GM23338 (cell line): ENCODE measurements around the gene VIPR1. TPM values are rescaled to one million over a fixed set of nuclear protein-coding genes. Genes with fewer than 3 reads are reported as not detected.

Source experiments
- ATAC-seq: fragments of 200-7000 bp; cut with Tn5 transposase; 3 replicates; pipeline ENCODE4 v1.9.1; 2020
- DNase-seq: peaks from one replicate; pipeline ENCODE4 v3.0.0-alpha.2; 2015; ENCODE audit warnings: low spot score
- H2AFZ ChIP-seq: fragments of 200-600 bp; sonication (generic); 2 replicates; pipeline ENCODE4 v1.8.0; 2016; ENCODE audit warnings: antibody characterized with exemption, mild to moderate bottlenecking, moderate library complexity
- H3F3A ChIP-seq: fragments of 200-600 bp; sonication (generic); replicated peaks from 2 replicates; pipeline ENCODE4 v1.8.0; 2017; ENCODE audit warnings: antibody characterized with exemption, mixed run types, low read depth
- H3K27ac ChIP-seq: fragments of 200-600 bp; sonication (generic); 2 replicates; pipeline ENCODE4 v1.6.1; 2016; ENCODE audit warnings: low read depth
- H3K27me3 ChIP-seq: fragments of 200-600 bp; sonication (generic); 2 replicates; pipeline ENCODE4 v1.8.0; 2016; ENCODE audit warnings: mild to moderate bottlenecking, mixed run types, moderate library complexity; ENCODE audit not compliant: insufficient read depth
- H3K36me3 ChIP-seq: fragments of 200-600 bp; sonication (generic); 2 replicates; pipeline ENCODE4 v1.8.0; 2016; ENCODE audit warnings: mild to moderate bottlenecking; ENCODE audit not compliant: insufficient read depth
- H3K4me1 ChIP-seq: fragments of 200-600 bp; sonication (generic); 2 replicates; pipeline ENCODE4 v1.8.0; 2016; ENCODE audit warnings: mild to moderate bottlenecking, moderate library complexity; ENCODE audit not compliant: insufficient read depth
- H3K4me2 ChIP-seq: fragments of 200-600 bp; sonication (generic); 2 replicates; pipeline ENCODE4 v1.7.1; 2017; ENCODE audit warnings: mixed run types
- H3K4me3 ChIP-seq: fragments of 200-600 bp; sonication (generic); 2 replicates; pipeline ENCODE4 v1.6.1; 2016; ENCODE audit warnings: mixed run types
- H3K79me2 ChIP-seq: fragments of 200-600 bp; sonication (generic); replicated peaks from 2 replicates; pipeline ENCODE4 v1.8.0; 2017; ENCODE audit warnings: mild to moderate bottlenecking; ENCODE audit not compliant: insufficient read depth
- H3K9me2 ChIP-seq: fragments of 200-600 bp; sonication (generic); 2 replicates; pipeline ENCODE4 v1.8.0; 2017; ENCODE audit not compliant: insufficient read depth
- H4K20me1 ChIP-seq: fragments of 200-600 bp; sonication (generic); replicated peaks from 2 replicates; pipeline ENCODE4 v1.8.0; 2017; ENCODE audit warnings: mild to moderate bottlenecking; ENCODE audit not compliant: insufficient read depth
- H3K27ac Mint-ChIP-seq: 2 replicates; pipeline ENCODE4 v1.8.0; 2020; ENCODE audit warnings: inconsistent platforms, mild to moderate bottlenecking, moderate library complexity, mixed read lengths
- H3K27me3 Mint-ChIP-seq: 3 replicates; pipeline ENCODE4 v1.8.0; 2022; ENCODE audit warnings: low read depth, mild to moderate bottlenecking, moderate library complexity, mixed read lengths, inconsistent platforms; ENCODE audit not compliant: insufficient read depth, poor library complexity
- H3K36me3 Mint-ChIP-seq: 3 replicates; pipeline ENCODE4 v1.8.0; 2021; ENCODE audit warnings: low read depth, mild to moderate bottlenecking, inconsistent platforms, moderate library complexity, mixed read lengths
- H3K4me1 Mint-ChIP-seq: 3 replicates; pipeline ENCODE4 v1.8.0; 2020; ENCODE audit warnings: mild to moderate bottlenecking, inconsistent platforms, mixed read lengths
- H3K4me3 Mint-ChIP-seq: 3 replicates; pipeline ENCODE4 v1.8.0; 2021; ENCODE audit warnings: moderate library complexity, mild to moderate bottlenecking, inconsistent platforms, mixed read lengths
- H3K9me3 Mint-ChIP-seq: 3 replicates; pipeline ENCODE4 v1.8.0; 2020; ENCODE audit warnings: moderate library complexity, mild to moderate bottlenecking, inconsistent platforms, mixed read lengths
- CREB1 ChIP-seq: fragments of 250-450 bp; sonication (Bioruptor Pico); IDR thresholded peaks from 2 replicates; pipeline ENCODE4 v1.5.0; 2020; ENCODE audit warnings: low read depth, mild to moderate bottlenecking, moderate library complexity
- EZH2 ChIP-seq: fragments of 200-600 bp; sonication (generic); IDR thresholded peaks from one replicate; pipeline ENCODE4 v1.8.0; 2017; ENCODE audit warnings: antibody characterized with exemption, mild to moderate bottlenecking, low read depth; ENCODE audit not compliant: unreplicated experiment
- EZH2phosphoT487 ChIP-seq: fragments of 200-600 bp; sonication (generic); IDR thresholded peaks from one replicate; pipeline ENCODE4 v1.8.1; 2018; ENCODE audit warnings: antibody characterized with exemption; ENCODE audit not compliant: unreplicated experiment
- JUNB ChIP-seq: IDR thresholded peaks from one replicate; pipeline ENCODE4 v1.6.1; 2016; ENCODE audit warnings: antibody characterized with exemption; ENCODE audit not compliant: unreplicated experiment
- NANOG ChIP-seq: IDR thresholded peaks from 2 replicates; pipeline ENCODE4 v1.6.1; 2016; ENCODE audit warnings: antibody characterized with exemption, borderline replicate concordance
- POLR2AphosphoS5 ChIP-seq: IDR thresholded peaks from 2 replicates; pipeline ENCODE4 v1.6.1; 2016; ENCODE audit warnings: antibody characterized with exemption, low read depth
- STAT1 ChIP-seq: IDR thresholded peaks from one replicate; pipeline ENCODE4 v1.6.1; 2016; ENCODE audit warnings: antibody characterized with exemption; ENCODE audit not compliant: unreplicated experiment
- ZNF114 ChIP-seq: fragments of 250-450 bp; sonication (Bioruptor Pico); IDR thresholded peaks from 2 replicates; pipeline ENCODE4 v1.5.0; 2020; ENCODE audit warnings: mild to moderate bottlenecking, moderate library complexity
- ZNF331 ChIP-seq: fragments of 250-450 bp; sonication (Bioruptor Pico); IDR thresholded peaks from 2 replicates; pipeline ENCODE4 v1.5.0; 2020; ENCODE audit warnings: low read depth, mild to moderate bottlenecking, moderate library complexity
- polyA plus RNA-seq: library from polyadenylated mRNA; unstranded; fragments of >200 nt; fragmentation: Nextera tagmentation; extraction: Ambion mirVana; gene quantifications from 2 replicates; pipeline ENCODE4 v1.2.1, GENCODE V29; 2016
- total RNA-seq: library from RNA; depleted of rRNA; stranded (reverse); fragments of >200 nt; shearing (Covaris generic); gene quantifications from 2 replicates; pipeline ENCODE4 v1.2.3, GENCODE V29; 2014
- TF ChIP-seq, protein P1 (sequence below): IDR thresholded peaks from 2 replicates; pipeline ENCODE4 v1.6.1; 2016; ENCODE audit warnings: antibody characterized with exemption
- TF ChIP-seq, protein P2 (sequence below): IDR thresholded peaks from one replicate; pipeline ENCODE4 v1.6.1; 2018; ENCODE audit warnings: antibody characterized with exemption; ENCODE audit not compliant: unreplicated experiment
- TF ChIP-seq, protein P3 (sequence below): fragments of 250-450 bp; sonication (Bioruptor Pico); IDR thresholded peaks from 2 replicates; pipeline ENCODE4 v1.5.0; 2020; ENCODE audit warnings: mild to moderate bottlenecking, moderate library complexity
- TF ChIP-seq, protein P4 (sequence below), 2 experiments: fragments of 200-600 bp in 1 of 2; sonication (generic) in 1 of 2; conservative IDR thresholded peaks; 2 replicates each; pipeline versions ENCODE4 v1.5.1 to v1.6.1; 2016 to 2017; ENCODE audit warnings: antibody characterized with exemption in 2 of 2, low read depth in 2 of 2, mild to moderate bottlenecking in 2 of 2, moderate library complexity in 1 of 2

VIPR1 gene
- total and polyA plus RNA-seq, 2 experiments from 2014 or later, result 6.3 to 19.3 TPM

DNA sequence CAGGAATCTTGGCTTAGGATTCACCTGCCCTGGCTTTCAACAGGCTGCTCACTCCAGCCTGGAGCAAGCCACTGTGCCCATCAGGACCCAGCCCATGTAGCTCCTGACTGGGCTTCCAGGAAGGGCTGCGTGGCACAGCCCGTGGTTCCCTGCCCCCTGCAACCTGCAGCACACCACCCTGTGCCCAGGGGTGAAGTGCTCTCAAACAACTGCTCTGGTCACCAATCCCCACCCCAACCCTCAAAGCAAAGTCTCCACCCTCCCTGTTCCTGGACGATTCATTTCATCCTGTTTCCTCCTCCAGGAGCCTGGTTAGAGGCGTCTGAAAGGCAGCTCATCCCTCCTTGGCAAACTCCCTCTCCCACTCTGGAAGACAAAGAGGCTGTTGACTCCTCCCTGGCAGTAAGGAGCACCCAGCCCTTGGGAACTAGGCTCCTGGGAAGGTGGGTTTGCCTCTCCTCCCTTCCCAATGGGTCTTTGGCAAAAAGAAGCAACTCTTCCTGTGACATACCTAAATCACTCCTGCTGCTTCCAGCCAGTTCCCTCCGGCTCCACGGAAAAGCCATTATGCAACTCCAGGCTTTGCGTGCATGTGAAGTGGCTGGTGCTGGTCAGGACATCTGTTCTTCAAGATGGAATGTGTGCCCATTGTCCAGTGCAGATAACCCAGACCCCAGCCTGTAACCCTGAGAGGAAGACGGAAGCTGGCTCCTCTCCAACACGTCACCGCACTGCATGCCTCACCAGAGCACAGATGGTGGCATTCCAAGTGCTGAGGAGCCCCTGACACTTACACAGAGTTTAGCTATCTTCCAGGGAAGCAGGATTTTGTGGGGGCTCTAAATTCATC, 29.1 kb upstream of the VIPR1 start:
- TF ChIP-seq ZNF331 (CRISPR knock-in tag) (no peak), EZH2phosphoT487 (no peak), POLR2AphosphoS5 (no peak), JUNB (no peak), ZNF114 (CRISPR knock-in tag) (no peak), EZH2 (no peak), NANOG (no peak), CREB1 (no peak), STAT1 (no peak)
- TF ChIP-seq, protein P1, sequence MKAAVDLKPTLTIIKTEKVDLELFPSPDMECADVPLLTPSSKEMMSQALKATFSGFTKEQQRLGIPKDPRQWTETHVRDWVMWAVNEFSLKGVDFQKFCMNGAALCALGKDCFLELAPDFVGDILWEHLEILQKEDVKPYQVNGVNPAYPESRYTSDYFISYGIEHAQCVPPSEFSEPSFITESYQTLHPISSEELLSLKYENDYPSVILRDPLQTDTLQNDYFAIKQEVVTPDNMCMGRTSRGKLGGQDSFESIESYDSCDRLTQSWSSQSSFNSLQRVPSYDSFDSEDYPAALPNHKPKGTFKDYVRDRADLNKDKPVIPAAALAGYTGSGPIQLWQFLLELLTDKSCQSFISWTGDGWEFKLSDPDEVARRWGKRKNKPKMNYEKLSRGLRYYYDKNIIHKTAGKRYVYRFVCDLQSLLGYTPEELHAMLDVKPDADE, result no peak
- TF ChIP-seq, protein P2, sequence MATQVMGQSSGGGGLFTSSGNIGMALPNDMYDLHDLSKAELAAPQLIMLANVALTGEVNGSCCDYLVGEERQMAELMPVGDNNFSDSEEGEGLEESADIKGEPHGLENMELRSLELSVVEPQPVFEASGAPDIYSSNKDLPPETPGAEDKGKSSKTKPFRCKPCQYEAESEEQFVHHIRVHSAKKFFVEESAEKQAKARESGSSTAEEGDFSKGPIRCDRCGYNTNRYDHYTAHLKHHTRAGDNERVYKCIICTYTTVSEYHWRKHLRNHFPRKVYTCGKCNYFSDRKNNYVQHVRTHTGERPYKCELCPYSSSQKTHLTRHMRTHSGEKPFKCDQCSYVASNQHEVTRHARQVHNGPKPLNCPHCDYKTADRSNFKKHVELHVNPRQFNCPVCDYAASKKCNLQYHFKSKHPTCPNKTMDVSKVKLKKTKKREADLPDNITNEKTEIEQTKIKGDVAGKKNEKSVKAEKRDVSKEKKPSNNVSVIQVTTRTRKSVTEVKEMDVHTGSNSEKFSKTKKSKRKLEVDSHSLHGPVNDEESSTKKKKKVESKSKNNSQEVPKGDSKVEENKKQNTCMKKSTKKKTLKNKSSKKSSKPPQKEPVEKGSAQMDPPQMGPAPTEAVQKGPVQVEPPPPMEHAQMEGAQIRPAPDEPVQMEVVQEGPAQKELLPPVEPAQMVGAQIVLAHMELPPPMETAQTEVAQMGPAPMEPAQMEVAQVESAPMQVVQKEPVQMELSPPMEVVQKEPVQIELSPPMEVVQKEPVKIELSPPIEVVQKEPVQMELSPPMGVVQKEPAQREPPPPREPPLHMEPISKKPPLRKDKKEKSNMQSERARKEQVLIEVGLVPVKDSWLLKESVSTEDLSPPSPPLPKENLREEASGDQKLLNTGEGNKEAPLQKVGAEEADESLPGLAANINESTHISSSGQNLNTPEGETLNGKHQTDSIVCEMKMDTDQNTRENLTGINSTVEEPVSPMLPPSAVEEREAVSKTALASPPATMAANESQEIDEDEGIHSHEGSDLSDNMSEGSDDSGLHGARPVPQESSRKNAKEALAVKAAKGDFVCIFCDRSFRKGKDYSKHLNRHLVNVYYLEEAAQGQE, result no peak
- TF ChIP-seq, protein P3, sequence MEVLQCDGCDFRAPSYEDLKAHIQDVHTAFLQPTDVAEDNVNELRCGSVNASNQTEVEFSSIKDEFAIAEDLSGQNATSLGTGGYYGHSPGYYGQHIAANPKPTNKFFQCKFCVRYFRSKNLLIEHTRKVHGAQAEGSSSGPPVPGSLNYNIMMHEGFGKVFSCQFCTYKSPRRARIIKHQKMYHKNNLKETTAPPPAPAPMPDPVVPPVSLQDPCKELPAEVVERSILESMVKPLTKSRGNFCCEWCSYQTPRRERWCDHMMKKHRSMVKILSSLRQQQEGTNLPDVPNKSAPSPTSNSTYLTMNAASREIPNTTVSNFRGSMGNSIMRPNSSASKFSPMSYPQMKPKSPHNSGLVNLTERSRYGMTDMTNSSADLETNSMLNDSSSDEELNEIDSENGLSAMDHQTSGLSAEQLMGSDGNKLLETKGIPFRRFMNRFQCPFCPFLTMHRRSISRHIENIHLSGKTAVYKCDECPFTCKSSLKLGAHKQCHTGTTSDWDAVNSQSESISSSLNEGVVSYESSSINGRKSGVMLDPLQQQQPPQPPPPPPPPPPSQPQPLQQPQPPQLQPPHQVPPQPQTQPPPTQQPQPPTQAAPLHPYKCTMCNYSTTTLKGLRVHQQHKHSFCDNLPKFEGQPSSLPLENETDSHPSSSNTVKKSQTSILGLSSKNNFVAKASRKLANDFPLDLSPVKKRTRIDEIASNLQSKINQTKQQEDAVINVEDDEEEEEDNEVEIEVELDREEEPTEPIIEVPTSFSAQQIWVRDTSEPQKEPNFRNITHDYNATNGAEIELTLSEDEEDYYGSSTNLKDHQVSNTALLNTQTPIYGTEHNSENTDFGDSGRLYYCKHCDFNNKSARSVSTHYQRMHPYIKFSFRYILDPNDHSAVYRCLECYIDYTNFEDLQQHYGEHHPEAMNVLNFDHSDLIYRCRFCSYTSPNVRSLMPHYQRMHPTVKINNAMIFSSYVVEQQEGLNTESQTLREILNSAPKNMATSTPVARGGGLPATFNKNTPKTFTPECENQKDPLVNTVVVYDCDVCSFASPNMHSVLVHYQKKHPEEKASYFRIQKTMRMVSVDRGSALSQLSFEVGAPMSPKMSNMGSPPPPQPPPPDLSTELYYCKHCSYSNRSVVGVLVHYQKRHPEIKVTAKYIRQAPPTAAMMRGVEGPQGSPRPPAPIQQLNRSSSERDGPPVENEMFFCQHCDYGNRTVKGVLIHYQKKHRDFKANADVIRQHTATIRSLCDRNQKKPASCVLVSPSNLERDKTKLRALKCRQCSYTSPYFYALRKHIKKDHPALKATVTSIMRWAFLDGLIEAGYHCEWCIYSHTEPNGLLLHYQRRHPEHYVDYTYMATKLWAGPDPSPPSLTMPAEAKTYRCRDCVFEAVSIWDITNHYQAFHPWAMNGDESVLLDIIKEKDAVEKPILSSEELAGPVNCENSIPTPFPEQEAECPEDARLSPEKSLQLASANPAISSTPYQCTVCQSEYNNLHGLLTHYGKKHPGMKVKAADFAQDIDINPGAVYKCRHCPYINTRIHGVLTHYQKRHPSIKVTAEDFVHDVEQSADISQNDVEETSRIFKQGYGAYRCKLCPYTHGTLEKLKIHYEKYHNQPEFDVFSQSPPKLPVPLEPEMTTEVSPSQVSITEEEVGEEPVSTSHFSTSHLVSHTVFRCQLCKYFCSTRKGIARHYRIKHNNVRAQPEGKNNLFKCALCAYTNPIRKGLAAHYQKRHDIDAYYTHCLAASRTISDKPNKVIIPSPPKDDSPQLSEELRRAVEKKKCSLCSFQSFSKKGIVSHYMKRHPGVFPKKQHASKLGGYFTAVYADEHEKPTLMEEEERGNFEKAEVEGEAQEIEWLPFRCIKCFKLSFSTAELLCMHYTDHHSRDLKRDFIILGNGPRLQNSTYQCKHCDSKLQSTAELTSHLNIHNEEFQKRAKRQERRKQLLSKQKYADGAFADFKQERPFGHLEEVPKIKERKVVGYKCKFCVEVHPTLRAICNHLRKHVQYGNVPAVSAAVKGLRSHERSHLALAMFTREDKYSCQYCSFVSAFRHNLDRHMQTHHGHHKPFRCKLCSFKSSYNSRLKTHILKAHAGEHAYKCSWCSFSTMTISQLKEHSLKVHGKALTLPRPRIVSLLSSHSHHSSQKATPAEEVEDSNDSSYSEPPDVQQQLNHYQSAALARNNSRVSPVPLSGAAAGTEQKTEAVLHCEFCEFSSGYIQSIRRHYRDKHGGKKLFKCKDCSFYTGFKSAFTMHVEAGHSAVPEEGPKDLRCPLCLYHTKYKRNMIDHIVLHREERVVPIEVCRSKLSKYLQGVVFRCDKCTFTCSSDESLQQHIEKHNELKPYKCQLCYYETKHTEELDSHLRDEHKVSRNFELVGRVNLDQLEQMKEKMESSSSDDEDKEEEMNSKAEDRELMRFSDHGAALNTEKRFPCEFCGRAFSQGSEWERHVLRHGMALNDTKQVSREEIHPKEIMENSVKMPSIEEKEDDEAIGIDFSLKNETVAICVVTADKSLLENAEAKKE (CRISPR knock-in tag), result no peak
- TF ChIP-seq, protein P4, sequence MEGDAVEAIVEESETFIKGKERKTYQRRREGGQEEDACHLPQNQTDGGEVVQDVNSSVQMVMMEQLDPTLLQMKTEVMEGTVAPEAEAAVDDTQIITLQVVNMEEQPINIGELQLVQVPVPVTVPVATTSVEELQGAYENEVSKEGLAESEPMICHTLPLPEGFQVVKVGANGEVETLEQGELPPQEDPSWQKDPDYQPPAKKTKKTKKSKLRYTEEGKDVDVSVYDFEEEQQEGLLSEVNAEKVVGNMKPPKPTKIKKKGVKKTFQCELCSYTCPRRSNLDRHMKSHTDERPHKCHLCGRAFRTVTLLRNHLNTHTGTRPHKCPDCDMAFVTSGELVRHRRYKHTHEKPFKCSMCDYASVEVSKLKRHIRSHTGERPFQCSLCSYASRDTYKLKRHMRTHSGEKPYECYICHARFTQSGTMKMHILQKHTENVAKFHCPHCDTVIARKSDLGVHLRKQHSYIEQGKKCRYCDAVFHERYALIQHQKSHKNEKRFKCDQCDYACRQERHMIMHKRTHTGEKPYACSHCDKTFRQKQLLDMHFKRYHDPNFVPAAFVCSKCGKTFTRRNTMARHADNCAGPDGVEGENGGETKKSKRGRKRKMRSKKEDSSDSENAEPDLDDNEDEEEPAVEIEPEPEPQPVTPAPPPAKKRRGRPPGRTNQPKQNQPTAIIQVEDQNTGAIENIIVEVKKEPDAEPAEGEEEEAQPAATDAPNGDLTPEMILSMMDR (conservative IDR thresholded peaks at IDR 0.05; ENCODE audit: low read depth in 2 of 2), result no peak
- Histone ChIP-seq H2AFZ (peak overlapping the region; percentile 38; the same call in 1 of the 2 replicates), H3K27me3 (no peaks in the 10 kb centered on the region), H3K36me3 (no peaks in the 10 kb centered on the region), H3K4me2 (no peak overlapping the region), H3K4me1 (no peaks in the 10 kb centered on the region), H3K79me2 (no peaks in the 10 kb centered on the region), H4K20me1 (no peaks in the 10 kb centered on the region), H3K4me3 (no peak overlapping the region), H3K9me2 (no peaks in the 10 kb centered on the region), H3F3A (no peaks in the 10 kb centered on the region), H3K27ac (no peak overlapping the region)
- Mint-ChIP-seq H3K4me3 (no peak overlapping the region), H3K4me1 (no peaks in the 10 kb centered on the region; the same call in 2 of the 3 replicates), H3K27ac (no peak overlapping the region; the same call in 1 of the 2 replicates), H3K36me3 (no peaks in the 10 kb centered on the region), H3K9me3 (no peaks in the 10 kb centered on the region), H3K27me3 (peaks cover 3% of the 10 kb centered on the region)
- ATAC-seq (no peak; the same call in 2 of the 3 replicates), DNase-seq (no peak)
